ENCODE results near the gene CCDC106.

The CCDC106 gene

DNA sequence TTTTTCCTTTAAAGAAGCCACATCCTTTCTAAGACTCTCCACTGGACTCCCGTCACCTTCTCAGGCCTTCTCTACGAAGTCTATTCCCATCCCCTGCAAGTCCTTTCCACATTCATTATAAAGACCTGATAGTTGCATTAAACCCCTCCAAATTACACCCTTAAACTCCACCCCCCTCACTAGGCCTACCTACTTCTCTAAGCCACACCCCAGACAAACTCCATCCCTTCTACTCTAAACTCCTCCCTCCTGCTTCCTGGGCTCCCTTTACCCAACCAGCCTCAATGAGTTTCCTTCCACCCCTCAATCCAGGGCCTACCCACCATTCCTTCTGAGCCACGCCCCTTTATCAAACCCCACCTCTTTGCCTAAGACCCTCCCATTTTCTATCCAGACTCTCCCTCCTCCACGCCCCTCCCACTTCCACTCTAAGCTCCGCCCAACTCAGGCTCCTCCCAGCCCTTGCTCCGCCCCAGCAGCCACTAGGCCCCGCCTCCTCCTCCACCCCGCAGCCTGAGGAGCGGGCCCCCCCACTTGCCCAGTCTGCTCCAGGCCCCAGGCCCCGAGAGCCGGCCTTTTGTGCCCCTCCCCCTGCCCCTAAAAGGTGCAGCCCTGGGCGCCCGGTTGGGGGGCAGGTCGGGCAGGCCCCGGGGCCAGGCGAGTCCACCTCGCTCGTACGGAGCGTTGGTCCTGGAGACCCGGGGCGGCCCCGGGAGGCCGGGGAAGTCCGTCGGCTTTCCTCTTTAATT lies 49.1 kb upstream of the CCDC106 start (continued):
- TF ChIP-seq ZNF548 (tag by site-specific recombination; IDR thresholded peaks at IDR 0.05) (no peak), ZNF2 (tag by site-specific recombination; IDR thresholded peaks at IDR 0.05) (peak; percentile 78), ZNF529 (tag by site-specific recombination; IDR thresholded peaks at IDR 0.05; ENCODE audit: insufficient replicate concordance) (no peak), HOXC10 (CRISPR knock-in tag; IDR thresholded peaks at IDR 0.05) (0 out of 2 replicates have a peak, but pooled peaks have one; percentile 38), SP2 (tag by site-specific recombination; IDR thresholded peaks at IDR 0.05) (peak; percentile 92), ZEB2 (tag by site-specific recombination; IDR thresholded peaks at IDR 0.05) (peak; percentile 89), ZNF626 (tag by site-specific recombination; IDR thresholded peaks at IDR 0.05) (no peak), BCL11B (tag by site-specific recombination; IDR thresholded peaks at IDR 0.05; ENCODE audit: low read depth) (peak; percentile 96; the same call in 1 of the 2 replicates), ZNF776 (tag by site-specific recombination; IDR thresholded peaks at IDR 0.05; ENCODE audit: borderline replicate concordance) (no peak), ZBTB17 (tag by site-specific recombination; IDR thresholded peaks at IDR 0.05) (no peak), ZNF561 (tag by site-specific recombination; IDR thresholded peaks at IDR 0.05; ENCODE audit: borderline replicate concordance) (no peak; the same call in none of the 2 replicates), ZSCAN30 (tag by site-specific recombination; IDR thresholded peaks at IDR 0.05) (peak; percentile 84; the same call in 1 of the 2 replicates), KLF1 (tag by site-specific recombination; IDR thresholded peaks at IDR 0.05) (0 out of 2 replicates have a peak, but pooled peaks have one; percentile 6), ZFP69B (tag by site-specific recombination; IDR thresholded peaks at IDR 0.05) (peak; percentile 92), ZNF19 (tag by site-specific recombination; IDR thresholded peaks at IDR 0.05; ENCODE audit: low read depth) (no peak), KLF16 (tag by site-specific recombination; IDR thresholded peaks at IDR 0.05) (0 out of 2 replicates have a peak, but pooled peaks have one; percentile 28)
- TF ChIP-seq, protein P1, sequence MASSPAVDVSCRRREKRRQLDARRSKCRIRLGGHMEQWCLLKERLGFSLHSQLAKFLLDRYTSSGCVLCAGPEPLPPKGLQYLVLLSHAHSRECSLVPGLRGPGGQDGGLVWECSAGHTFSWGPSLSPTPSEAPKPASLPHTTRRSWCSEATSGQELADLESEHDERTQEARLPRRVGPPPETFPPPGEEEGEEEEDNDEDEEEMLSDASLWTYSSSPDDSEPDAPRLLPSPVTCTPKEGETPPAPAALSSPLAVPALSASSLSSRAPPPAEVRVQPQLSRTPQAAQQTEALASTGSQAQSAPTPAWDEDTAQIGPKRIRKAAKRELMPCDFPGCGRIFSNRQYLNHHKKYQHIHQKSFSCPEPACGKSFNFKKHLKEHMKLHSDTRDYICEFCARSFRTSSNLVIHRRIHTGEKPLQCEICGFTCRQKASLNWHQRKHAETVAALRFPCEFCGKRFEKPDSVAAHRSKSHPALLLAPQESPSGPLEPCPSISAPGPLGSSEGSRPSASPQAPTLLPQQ (tag by site-specific recombination; IDR thresholded peaks at IDR 0.05): peak; percentile 95
- TF ChIP-seq, protein P2, sequence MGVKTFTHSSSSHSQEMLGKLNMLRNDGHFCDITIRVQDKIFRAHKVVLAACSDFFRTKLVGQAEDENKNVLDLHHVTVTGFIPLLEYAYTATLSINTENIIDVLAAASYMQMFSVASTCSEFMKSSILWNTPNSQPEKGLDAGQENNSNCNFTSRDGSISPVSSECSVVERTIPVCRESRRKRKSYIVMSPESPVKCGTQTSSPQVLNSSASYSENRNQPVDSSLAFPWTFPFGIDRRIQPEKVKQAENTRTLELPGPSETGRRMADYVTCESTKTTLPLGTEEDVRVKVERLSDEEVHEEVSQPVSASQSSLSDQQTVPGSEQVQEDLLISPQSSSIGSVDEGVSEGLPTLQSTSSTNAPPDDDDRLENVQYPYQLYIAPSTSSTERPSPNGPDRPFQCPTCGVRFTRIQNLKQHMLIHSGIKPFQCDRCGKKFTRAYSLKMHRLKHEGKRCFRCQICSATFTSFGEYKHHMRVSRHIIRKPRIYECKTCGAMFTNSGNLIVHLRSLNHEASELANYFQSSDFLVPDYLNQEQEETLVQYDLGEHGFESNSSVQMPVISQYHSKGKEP (tag by site-specific recombination; IDR thresholded peaks at IDR 0.05): peak; percentile 46; the same call in 1 of the 2 replicates
- TF ChIP-seq, protein P3, sequence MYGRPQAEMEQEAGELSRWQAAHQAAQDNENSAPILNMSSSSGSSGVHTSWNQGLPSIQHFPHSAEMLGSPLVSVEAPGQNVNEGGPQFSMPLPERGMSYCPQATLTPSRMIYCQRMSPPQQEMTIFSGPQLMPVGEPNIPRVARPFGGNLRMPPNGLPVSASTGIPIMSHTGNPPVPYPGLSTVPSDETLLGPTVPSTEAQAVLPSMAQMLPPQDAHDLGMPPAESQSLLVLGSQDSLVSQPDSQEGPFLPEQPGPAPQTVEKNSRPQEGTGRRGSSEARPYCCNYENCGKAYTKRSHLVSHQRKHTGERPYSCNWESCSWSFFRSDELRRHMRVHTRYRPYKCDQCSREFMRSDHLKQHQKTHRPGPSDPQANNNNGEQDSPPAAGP (tag by site-specific recombination; IDR thresholded peaks at IDR 0.05): 0 out of 2 replicates have a peak, but pooled peaks have one; percentile 29
- TF ChIP-seq, protein P4, sequence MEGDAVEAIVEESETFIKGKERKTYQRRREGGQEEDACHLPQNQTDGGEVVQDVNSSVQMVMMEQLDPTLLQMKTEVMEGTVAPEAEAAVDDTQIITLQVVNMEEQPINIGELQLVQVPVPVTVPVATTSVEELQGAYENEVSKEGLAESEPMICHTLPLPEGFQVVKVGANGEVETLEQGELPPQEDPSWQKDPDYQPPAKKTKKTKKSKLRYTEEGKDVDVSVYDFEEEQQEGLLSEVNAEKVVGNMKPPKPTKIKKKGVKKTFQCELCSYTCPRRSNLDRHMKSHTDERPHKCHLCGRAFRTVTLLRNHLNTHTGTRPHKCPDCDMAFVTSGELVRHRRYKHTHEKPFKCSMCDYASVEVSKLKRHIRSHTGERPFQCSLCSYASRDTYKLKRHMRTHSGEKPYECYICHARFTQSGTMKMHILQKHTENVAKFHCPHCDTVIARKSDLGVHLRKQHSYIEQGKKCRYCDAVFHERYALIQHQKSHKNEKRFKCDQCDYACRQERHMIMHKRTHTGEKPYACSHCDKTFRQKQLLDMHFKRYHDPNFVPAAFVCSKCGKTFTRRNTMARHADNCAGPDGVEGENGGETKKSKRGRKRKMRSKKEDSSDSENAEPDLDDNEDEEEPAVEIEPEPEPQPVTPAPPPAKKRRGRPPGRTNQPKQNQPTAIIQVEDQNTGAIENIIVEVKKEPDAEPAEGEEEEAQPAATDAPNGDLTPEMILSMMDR (tag by site-specific recombination; IDR thresholded peaks at IDR 0.05): peak; percentile 7; the same call in 1 of the 2 replicates

DNA sequence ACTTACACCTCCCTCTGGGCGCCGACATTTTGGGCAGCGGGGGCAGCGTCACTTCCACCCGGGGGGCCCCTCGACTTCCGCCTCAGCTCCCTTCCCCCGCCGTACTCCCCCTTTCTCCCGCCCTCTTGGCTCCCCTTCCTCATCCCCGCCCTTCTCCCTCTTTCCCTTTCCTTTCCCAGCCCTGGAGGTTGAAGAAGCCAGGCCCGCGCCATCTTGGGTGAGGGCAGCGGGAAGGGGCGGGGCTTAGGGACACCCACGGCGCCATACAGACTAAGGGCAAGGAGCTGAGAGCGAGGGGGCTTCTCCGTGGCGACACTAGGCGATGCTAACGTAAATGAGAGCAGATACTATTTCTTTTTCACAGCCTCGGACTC lies 48.6 kb upstream of the CCDC106 start, which contains the start of gene FIZ1:
TSS of gene FIZ1 (minus strand) at position 50 of the 374 bp plus-strand sequence. CDS start 1,652 bp downstream, outside the sequence.
- CTCF ChIA-PET: interaction anchor here (0.6 to 2.9 kb wide), 9 partner anchors 12 to 1174 kb away, joined by 3 to 9 read pairs (median 3); no protein-coding TSS in a partner anchor
- Histone ChIP-seq H3K9me3 (ENCODE audit: control insufficient read depth, insufficient read depth, low read depth, low read length) (no peaks in the 10 kb centered on the region), H3K4me1 (ENCODE audit: control insufficient read depth, insufficient read depth, low read length) (peaks cover 3% of the 10 kb centered on the region; the same call in 1 of the 2 replicates)
- TF ChIP-seq, protein P5, sequence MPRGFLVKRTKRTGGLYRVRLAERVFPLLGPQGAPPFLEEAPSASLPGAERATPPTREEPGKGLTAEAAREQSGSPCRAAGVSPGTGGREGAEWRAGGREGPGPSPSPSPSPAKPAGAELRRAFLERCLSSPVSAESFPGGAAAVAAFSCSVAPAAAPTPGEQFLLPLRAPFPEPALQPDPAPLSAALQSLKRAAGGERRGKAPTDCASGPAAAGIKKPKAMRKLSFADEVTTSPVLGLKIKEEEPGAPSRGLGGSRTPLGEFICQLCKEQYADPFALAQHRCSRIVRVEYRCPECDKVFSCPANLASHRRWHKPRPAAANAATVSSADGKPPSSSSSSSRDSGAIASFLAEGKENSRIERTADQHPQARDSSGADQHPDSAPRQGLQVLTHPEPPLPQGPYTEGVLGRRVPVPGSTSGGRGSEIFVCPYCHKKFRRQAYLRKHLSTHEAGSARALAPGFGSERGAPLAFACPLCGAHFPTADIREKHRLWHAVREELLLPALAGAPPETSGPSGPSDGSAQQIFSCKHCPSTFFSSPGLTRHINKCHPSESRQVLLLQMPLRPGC (tag by site-specific recombination; IDR thresholded peaks at IDR 0.05): no peak
- TF ChIP-seq ZNF132 (tag by site-specific recombination; IDR thresholded peaks at IDR 0.05; ENCODE audit: borderline replicate concordance) (no peak), ZFP37 (tag by site-specific recombination; IDR thresholded peaks at IDR 0.05) (0 out of 2 replicates have a peak, but pooled peaks have one; percentile 68), EGR2 (tag by site-specific recombination; IDR thresholded peaks at IDR 0.05; ENCODE audit: low read depth) (peak; percentile 85), ZNF223 (tag by site-specific recombination; IDR thresholded peaks at IDR 0.05) (no peak), ZNF555 (tag by site-specific recombination; conservative IDR thresholded peaks at IDR 0.05) (no peak), ZNF473 (tag by site-specific recombination; IDR thresholded peaks at IDR 0.05) (no peak), ZNF707 (tag by site-specific recombination; IDR thresholded peaks at IDR 0.05) (no peak)
- TF ChIP-seq, protein P6, sequence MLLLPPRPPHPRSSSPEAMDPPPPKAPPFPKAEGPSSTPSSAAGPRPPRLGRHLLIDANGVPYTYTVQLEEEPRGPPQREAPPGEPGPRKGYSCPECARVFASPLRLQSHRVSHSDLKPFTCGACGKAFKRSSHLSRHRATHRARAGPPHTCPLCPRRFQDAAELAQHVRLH (tag by site-specific recombination; IDR thresholded peaks at IDR 0.05): no peak; the same call in 1 of the 2 replicates

More for the DNA sequence above, 48.6 kb upstream of the CCDC106 start, which contains the start of gene FIZ1:
- Histone ChIP-seq H3K4me3 (ENCODE audit: low read depth, low read length) (peak within 1 kb of the TSS; percentile 97), H3K36me3 (ENCODE audit: control insufficient read depth in 2 of 2, insufficient read depth in 1 of 2, low read length in 2 of 2) (peaks cover 10 to 28% of the 10 kb centered on the region in 2 experiments), H3K27ac (ENCODE audit: extremely low read depth, low read depth, low read length) (peak within 1 kb of the TSS; percentile 97)
- POLR2A ChIA-PET: interaction anchor here (0.6 to 4.4 kb wide), 37 partner anchors 10 to 483 kb away, joined by 3 to 71 read pairs (median 5); partner anchors contain the start of genes CCDC106, HSPBP1, ISOC2 and KMT5C
